Measurements from ENCODE around the gene HPCAL1.

The HPCAL1 gene

DNA sequence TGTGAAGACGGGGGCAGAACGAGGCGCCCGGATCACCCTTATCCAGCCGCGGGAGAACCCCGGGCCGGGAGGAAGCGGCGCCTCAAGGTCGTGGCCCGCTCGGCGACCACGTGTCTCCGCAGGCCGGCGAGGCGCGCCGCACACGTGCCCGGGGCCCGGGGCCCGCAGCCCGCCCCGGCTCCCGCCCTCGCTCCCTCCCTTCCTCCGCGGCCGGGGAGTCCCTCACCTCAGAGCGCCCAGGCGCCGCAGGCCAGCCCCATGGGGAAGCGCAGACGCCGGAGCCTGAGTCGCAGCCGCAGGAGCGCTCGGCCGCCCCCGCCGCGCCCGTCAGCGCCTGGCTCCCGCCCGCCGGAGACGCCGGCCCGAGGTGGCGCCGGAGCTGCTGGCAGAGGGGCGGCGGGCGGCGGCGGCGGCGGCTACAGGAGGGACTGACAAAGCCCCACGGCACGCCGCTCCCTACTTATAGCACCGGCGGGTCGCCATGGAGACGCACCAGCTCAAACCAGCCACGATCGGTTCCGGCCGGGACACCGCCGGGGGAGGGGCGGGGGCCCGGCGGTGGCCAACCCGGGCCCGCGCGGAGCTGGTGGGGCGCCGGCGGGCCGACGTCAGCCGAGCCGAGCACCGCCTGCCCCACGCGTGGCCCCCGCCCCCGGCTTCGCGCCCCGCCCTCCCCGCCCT is 145.3 kb downstream of the HPCAL1 start, which contains the start of gene ODC1:
TSS of gene ODC1 (minus strand) at position 433 of the 681 bp plus-strand sequence. CDS start 3,295 bp downstream, outside the sequence.
- no peak for TF ChIP-seq CTCF (IDR thresholded peaks at IDR 0.05; ENCODE audit: low read depth, low read length)
- DNase-seq (ENCODE audit: low read depth in 2 of 2): peak; percentile 92 to 95
- peak within 1 kb of the TSS; percentile 60 to 68 for H3K4me3 ChIP-seq (replicated peaks in 1 of 2; ENCODE audit: low read depth in 2 of 2, low read length in 2 of 2)

GRCh38 chr2:10448576-10449485 is 146.1 kb downstream of the HPCAL1 start:
- peak overlapping the region; percentile 60 to 68 for H3K4me3 ChIP-seq (replicated peaks in 1 of 2; ENCODE audit: low read depth in 2 of 2, low read length in 2 of 2)
- TF ChIP-seq CTCF (IDR thresholded peaks at IDR 0.05; ENCODE audit: low read depth, low read length): no peak
- peak; percentile 22 to 88 for DNase-seq (ENCODE audit: low read depth in 2 of 2)

- no peak for TF ChIP-seq CTCF (IDR thresholded peaks at IDR 0.05; ENCODE audit: low read depth, low read length)
- DNase-seq (ENCODE audit: low read depth in 2 of 2): no peak
- H3K4me3 ChIP-seq (replicated peaks in 1 of 2; ENCODE audit: low read depth in 2 of 2, low read length in 2 of 2): peak overlapping the region in 1 of 2 donors; percentile 68
Observed at GRCh38 chr2:10449486-10449831, 146.8 kb downstream of the HPCAL1 start.

GRCh38 chr2:10449838-10450691 is 147.4 kb downstream of the HPCAL1 start:
- peak; percentile 38 to 51 for DNase-seq (ENCODE audit: low read depth in 2 of 2)
- no peak for TF ChIP-seq CTCF (IDR thresholded peaks at IDR 0.05; ENCODE audit: low read depth, low read length)
- H3K4me3 ChIP-seq (replicated peaks in 1 of 2; ENCODE audit: low read depth in 2 of 2, low read length in 2 of 2): no peak overlapping the region

DNA sequence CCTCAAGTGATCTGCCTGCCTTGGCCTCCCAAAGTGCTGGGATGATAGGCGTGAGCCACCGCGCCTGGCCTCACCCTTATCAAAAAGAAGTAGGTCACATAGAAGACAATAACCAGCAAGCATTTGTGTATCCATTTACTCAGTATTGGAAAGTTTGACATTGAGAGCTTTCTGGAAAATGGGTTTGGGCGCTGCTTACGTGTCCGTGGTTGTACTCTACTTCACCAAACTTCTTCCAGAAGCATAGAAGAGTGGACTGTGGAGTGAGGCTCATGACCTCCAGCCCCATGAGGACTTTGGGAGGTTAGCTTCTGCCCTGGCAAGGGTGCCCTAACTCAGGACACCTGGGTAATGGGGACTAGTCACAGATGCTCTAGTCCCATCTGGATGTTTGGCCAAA is 149.1 kb downstream of the HPCAL1 start:
- no peak for DNase-seq (ENCODE audit: low read depth in 2 of 2)
- H3K4me3 ChIP-seq (replicated peaks in 1 of 2; ENCODE audit: low read depth in 2 of 2, low read length in 2 of 2): no peak overlapping the region
- no peak for TF ChIP-seq CTCF (IDR thresholded peaks at IDR 0.05; ENCODE audit: low read depth, low read length)

GRCh38 chr2:10452312-10452711 is 149.6 kb downstream of the HPCAL1 start:
- no peak for TF ChIP-seq CTCF (IDR thresholded peaks at IDR 0.05; ENCODE audit: low read depth, low read length)
- DNase-seq (ENCODE audit: low read depth in 2 of 2): peak; percentile 76 to 92
- no peak overlapping the region for H3K4me3 ChIP-seq (replicated peaks in 1 of 2; ENCODE audit: low read depth in 2 of 2, low read length in 2 of 2)
